LNCaP clone FGC (cell line): ENCODE data around the gene WBP4.

Experiments used
- DNase-seq: peaks from one replicate; pipeline ENCODE4 v3.0.0-alpha.2; 2011; ENCODE audit warnings: low read depth
- H3K4me3 ChIP-seq: 2 replicates; pipeline ENCODE4 v1.5.1; 2011; ENCODE audit warnings: mild to moderate bottlenecking, low read depth, low read length, control low read depth
- CTCF ChIP-seq: IDR thresholded peaks from 2 replicates; pipeline ENCODE4 v1.5.1; 2012; ENCODE audit warnings: mild to moderate bottlenecking; ENCODE audit not compliant: control insufficient read depth, insufficient read depth; ENCODE audit errors: extremely low read depth

The WBP4 gene

GRCh38 chr13:41056194-41056593 is 5.1 kb upstream of the WBP4 start:
- no peak overlapping the region for H3K4me3 ChIP-seq
- TF ChIP-seq CTCF = no peak
- DNase-seq = no peak

- H3K4me3 ChIP-seq = no peak overlapping the region
- TF ChIP-seq CTCF = no peak
- no peak for DNase-seq
Measured at GRCh38 chr13:41056826-41057711, 4.2 kb upstream of the WBP4 start.

DNA sequence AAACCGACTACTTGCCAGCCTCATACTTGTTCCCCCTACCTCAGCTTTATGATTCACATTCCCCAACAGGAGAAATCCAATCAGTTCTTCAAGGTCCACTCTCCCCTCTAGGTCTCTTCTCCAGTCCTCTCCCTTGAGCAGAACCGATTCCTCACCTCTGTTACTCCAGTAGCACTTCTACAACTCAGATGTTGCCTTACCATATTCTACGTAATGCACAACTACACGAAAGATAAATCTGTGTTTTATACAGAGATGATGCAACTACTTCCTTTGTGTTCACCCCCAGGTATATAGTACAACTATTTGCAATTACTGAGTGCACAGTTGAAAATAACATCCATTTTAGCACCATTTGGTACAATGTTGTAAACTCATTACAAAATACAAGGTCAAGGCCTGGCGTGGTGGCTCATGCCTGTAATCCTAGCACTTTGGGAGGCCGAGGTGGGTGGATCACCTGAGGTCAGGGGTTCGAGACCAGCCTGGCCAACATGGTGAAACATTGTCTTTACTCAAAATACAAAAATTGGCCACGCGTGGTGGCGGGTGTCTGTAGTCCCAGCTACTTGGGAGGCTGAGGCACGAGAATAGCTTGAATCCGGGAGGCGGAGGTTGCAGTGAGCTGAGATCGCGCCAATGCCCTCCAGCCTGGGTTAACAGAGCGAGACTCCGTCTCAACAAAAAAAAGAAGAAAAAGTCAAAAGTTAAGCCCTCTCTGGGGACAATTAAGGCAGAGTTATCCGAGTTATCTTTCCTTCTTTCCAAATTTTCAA is 2.8 kb upstream of the WBP4 start:
- H3K4me3 ChIP-seq = peak overlapping the region; percentile 93; the same call in 1 of the 2 replicates
- no peak for DNase-seq
- TF ChIP-seq CTCF = no peak

DNA sequence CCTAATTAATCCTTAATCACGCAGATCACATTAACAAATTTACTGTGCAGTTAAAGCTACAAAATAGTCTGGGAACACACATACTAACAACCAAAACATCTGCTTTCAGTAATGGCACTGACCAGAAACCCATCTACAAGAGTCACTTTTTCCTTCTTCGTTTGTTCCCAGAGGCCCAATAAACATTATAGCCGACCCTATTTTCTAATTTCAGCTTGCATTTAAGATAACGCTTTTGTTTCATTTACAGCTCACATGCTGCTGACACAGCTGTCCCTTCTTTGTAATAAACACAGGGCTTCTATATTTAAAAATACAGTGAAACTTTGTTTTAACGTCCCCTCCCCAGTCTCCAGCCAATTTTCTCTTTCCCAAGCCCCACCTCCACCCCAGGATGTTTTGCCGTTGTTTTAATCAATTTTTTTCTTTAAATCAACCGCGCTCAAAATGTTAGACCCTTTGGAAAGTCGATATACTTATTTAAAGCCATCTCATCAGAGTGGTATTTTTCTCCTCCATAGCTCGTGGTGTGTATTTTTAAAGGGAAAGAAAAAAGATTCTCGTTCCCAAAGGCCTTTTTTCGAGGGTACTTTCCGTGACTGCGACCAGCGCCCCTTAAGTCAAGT is 1.7 kb upstream of the WBP4 start:
- DNase-seq = no peak
- TF ChIP-seq CTCF = no peak
- peak overlapping the region; percentile 93 for H3K4me3 ChIP-seq

DNA sequence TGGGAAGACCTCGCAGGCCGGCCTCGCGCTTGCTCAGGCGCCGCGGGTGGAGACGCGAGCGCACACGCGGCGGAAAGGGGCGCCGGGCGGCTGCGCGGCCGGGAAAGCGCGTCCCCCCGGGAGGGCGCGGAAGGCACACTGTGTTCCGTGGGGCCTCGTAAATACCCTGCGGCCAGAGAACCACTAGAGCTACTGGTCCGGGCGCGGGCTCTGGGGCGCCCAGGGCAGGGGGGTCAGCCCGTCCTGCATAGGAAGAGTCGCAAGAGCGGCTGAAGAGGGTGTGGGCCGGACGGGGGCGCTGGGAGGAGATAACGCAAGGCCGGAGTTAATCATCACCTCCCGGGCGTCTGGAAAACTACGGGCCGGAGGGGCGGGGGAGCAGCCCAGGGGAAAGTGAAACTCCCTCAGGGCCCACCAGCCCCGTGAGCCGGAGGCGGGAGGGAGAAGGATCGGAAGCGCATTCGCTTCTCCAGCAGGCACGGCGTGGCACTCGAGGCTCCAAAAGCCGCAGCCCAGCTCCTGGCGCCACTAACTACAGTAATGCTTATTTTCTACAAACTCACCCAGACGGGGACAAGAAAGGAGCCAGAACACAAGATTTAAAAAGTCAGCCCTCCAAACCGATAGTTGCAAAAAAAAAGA is 1.1 kb upstream of the WBP4 start:
- no peak for DNase-seq
- H3K4me3 ChIP-seq = peak overlapping the region; percentile 93
- TF ChIP-seq CTCF = 0 out of 2 replicates have a peak, but pooled peaks have one; percentile 25

GRCh38 chr13:41060724-41061074 is 610 bp upstream of the WBP4 start:
- peak overlapping the region; percentile 93 for H3K4me3 ChIP-seq
- DNase-seq = no peak
- TF ChIP-seq CTCF = no peak
